IPS DF 6.9 (cell line): Measurements from ENCODE around the gene PDE11A.

ENCODE experiments used
- DNase-seq: peaks from one replicate; pipeline ENCODE4 v3.0.0-alpha.2; 2013; ENCODE audit warnings: low read depth, low spot score
- H3K27ac ChIP-seq: one replicate; pipeline ENCODE4 v1.5.1; 2013; ENCODE audit warnings: low read length, control low read depth
- H3K27me3 ChIP-seq: 2 replicates; pipeline ENCODE4 v1.6.1; 2013; ENCODE audit warnings: mild to moderate bottlenecking, low read length; ENCODE audit not compliant: control insufficient read depth, insufficient read depth
- H3K36me3 ChIP-seq: 2 replicates; pipeline ENCODE4 v1.6.1; 2013; ENCODE audit warnings: low read length; ENCODE audit not compliant: control insufficient read depth, insufficient read depth
- H3K4me1 ChIP-seq: 2 replicates; pipeline ENCODE4 v1.6.1; 2013; ENCODE audit warnings: low read length; ENCODE audit not compliant: control insufficient read depth, insufficient read depth
- H3K4me3 ChIP-seq: 2 replicates; pipeline ENCODE4 v1.5.1; 2013; ENCODE audit warnings: mild to moderate bottlenecking, low read length
- H3K9me3 ChIP-seq: 2 replicates; pipeline ENCODE4 v1.6.1; 2013; ENCODE audit warnings: low read length, inconsistent platforms; ENCODE audit not compliant: control insufficient read depth, insufficient read depth
- WGBS: extraction: QIAGEN DNeasy Blood & Tissue Kit; methylation state at CpG from one replicate; pipeline ENCODE4 v1.1.7; 2013; ENCODE audit warnings: mixed read lengths, missing lambda C conversion rate; ENCODE audit not compliant: insufficient read length, insufficient coverage; 5-methylcytosine and 5-hydroxymethylcytosine counted together

The PDE11A gene

DNA sequence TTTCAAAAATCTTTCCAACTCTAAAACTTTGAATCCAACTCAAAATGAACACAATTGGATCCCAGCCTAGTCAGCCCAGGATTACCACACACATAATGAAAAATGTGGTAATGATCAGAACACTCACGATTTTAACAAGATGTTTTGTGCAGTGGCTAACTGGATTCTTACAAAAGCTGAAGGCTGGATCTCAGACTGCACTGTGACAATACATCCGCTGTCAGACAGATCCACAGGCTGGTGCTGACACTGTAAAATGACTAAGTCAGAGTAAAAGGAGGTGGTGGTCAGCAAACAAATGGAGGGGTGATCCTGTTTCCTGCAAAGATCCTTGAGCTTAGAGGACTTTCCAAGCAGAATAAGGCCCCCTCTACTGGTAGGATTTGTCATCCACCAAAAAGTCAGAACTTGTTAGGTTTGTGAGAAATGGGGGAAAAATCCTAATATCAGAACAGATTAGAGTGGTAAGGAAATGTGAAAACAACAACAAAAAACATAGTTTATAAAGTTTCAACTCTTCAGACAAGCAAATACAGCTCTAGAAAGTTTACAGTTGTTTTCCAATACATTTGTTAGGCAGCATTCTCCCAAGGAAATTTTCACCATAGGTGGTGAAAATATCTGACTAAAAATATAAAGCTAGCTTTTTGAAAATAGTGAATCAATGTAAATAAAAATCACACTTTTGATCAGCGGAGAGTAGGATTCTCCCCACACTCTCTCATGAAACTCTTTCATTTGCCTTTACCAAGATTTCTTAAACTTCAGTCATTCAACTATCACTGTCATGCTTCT lies 468.1 kb downstream of the PDE11A start:
- Histone ChIP-seq H3K36me3 (no peaks in the 10 kb centered on the region), H3K4me1 (no peaks in the 10 kb centered on the region; the same call in 1 of the 2 replicates), H3K9me3 (no peaks in the 10 kb centered on the region), H3K27me3 (no peaks in the 10 kb centered on the region), H3K27ac (no peak overlapping the region), H3K4me3 (no peak overlapping the region)
- peak; percentile 45 for DNase-seq
- WGBS: no CpG with 5 or more reads among the region's 3 CpGs

DNA sequence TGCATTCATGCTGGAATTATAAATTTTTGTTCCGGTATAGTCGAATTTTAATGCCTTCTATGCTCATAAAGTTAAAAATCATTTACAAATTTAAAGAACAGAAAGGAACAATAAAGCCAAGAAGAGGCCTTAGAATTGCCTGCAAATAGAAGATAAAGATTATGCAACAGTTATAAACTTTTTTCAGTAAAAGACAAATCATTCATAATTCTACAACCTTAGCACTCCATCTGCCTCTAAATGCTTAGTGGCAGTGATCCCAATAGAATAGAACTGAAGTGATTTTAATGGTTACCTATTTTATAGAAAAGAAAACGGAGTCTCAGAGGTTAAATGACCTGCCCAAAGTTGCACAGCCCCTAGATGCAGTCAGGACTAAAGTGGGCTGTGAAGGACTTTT lies 468.8 kb downstream of the PDE11A start:
- Histone ChIP-seq H3K4me3 (no peak overlapping the region), H3K27ac (no peak overlapping the region), H3K36me3 (no peaks in the 10 kb centered on the region), H3K4me1 (no peaks in the 10 kb centered on the region; the same call in 1 of the 2 replicates), H3K27me3 (no peaks in the 10 kb centered on the region), H3K9me3 (no peaks in the 10 kb centered on the region)
- WGBS: no CpG with 5 or more reads among the region's 3 CpGs
- no peak for DNase-seq

DNA sequence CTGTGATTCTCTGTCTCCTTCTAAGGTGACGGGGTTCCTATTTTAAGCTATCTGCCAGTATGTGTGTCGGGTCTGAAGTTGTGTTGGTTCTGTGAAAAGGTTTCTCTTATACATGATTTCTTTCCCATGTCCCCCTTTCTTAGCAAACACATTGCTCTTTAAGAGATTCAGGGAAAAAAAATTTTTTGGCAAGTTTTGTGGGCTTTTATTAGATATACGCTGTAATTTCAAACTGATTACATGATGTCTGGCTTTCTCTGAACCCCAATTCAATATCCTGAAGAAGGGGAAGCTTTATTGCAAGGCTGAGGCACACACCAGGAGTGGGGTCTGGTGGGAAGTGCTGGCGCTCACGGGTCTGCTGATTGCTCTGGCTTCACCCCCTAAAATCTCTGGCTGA lies 469.4 kb downstream of the PDE11A start:
- H3K27ac ChIP-seq: no peak overlapping the region
- WGBS: no CpG with 5 or more reads among the region's 5 CpGs

DNA sequence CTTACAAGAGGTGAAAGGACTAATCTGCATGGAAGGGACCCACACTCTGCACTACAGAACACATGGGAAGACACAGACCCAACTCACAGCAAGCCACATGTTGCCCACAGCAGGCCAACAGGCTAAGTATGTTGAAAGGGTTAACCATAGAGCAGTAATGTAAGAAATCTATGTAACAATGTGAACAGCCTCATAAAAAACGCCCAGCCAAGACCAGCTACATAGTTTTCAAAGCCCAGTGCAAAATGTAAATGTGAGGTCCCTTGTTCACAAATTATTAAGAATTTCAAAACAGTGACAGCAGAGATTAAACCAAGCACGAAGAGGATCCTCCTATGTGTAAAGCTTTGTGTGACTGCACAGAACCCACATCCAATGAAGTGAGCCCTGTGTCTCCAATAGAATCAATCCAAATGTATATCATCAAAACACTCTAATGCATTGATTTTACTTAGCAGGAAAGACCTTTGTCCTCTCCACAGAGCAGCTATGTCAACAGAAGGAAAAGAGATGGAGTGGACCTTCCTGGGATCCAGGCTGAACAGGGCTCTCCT lies 469.9 kb downstream of the PDE11A start:
- no peak for DNase-seq
- Histone ChIP-seq H3K27ac (no peak overlapping the region), H3K27me3 (no peaks in the 10 kb centered on the region), H3K4me1 (no peaks in the 10 kb centered on the region; the same call in 1 of the 2 replicates), H3K4me3 (no peak overlapping the region), H3K9me3 (no peaks in the 10 kb centered on the region), H3K36me3 (no peaks in the 10 kb centered on the region)
- no CpG with 5 or more reads among the region's 2 CpGs for WGBS

More for the DNA sequence above, 469.4 kb downstream of the PDE11A start:
- H3K27me3 ChIP-seq: no peaks in the 10 kb centered on the region
- DNase-seq: no peak
- no peaks in the 10 kb centered on the region for H3K36me3 ChIP-seq
- H3K4me3 ChIP-seq: no peak overlapping the region
- H3K4me1 ChIP-seq: no peaks in the 10 kb centered on the region; the same call in 1 of the 2 replicates
- H3K9me3 ChIP-seq: no peaks in the 10 kb centered on the region

DNA sequence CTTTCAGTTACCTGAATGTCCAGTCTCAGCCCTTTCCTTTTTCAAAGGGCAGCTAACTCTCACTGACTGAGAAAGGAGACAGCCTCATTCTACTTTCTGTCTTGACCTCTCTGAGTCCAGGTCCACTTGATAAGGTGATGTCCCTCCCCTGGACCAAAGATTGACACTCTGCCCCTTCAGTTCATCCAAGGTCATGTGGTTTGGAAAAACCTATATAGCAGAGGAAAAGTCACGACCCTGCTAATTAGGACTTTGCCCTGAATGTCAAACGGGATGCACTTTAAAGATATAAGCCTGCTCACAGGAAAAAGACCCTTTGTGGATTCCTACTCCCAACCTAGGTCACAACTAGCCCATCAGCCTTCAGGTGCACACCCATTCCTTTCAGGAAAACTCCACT lies 471.7 kb downstream of the PDE11A start:
- no peaks in the 10 kb centered on the region for H3K9me3 ChIP-seq
- no peak overlapping the region for H3K27ac ChIP-seq
- DNase-seq: no peak
- no peaks in the 10 kb centered on the region for H3K4me1 ChIP-seq
- H3K36me3 ChIP-seq: no peaks in the 10 kb centered on the region
- no CpG with 5 or more reads among the region's 2 CpGs for WGBS
- H3K27me3 ChIP-seq: no peaks in the 10 kb centered on the region
- no peak overlapping the region for H3K4me3 ChIP-seq

DNA sequence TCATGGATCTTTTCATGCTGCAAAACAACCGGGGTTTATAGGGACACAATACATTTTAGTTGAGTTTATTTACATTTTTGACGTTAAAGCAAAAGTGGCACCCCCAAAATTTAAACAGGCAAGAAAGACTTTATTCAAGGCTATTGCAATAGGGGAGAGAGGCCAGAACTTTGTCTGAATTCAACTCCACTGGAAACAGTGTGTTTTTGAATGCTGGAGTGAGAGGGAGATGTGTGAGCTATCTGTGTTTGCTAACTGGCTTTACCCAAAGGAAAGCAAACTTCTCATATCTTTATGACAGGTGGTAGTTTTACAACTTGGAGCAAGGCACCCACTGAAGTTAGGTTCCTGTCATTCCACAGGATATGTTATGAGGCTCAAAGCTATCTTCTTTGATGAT lies 472.6 kb downstream of the PDE11A start:
- no peaks in the 10 kb centered on the region for H3K27me3 ChIP-seq
- no peak for DNase-seq
- H3K36me3 ChIP-seq: no peaks in the 10 kb centered on the region
- no peak overlapping the region for H3K4me3 ChIP-seq
- H3K4me1 ChIP-seq: no peaks in the 10 kb centered on the region
- H3K27ac ChIP-seq: no peak overlapping the region
- H3K9me3 ChIP-seq: no peaks in the 10 kb centered on the region
- no CpG with 5 or more reads among the region's 2 CpGs for WGBS

DNA sequence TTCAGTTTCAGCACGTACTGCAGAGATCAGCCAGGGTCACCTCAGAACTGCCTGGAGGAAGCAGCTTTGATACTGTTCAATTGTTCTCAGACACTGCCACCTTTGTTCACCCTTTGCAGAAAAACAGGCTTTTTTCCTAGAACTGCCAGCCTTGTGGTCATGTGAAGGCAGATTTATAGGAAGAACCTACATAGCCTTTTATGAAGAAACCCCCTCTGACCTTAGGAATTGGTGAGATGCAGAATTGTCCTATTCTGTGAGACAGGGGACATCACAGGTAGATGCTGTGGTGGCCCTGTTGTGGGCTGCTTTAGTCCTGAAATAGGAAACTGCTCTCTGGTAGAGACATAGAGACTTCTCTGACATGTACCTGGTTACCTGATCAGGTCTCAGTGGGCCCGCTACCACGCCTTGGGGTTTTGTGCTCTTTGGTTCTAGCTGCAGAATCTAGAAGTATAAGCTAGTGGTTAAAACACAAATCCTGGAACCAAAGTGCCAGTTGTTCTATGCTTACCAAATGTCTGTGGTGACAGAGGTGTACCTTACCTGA lies 473.4 kb downstream of the PDE11A start:
- H3K27ac ChIP-seq: no peak overlapping the region
- no peaks in the 10 kb centered on the region for H3K36me3 ChIP-seq
- no peak overlapping the region for H3K4me3 ChIP-seq
- DNase-seq: no peak
- no CpG with 5 or more reads among the region's 3 CpGs for WGBS
- no peaks in the 10 kb centered on the region for H3K27me3 ChIP-seq
- no peaks in the 10 kb centered on the region for H3K4me1 ChIP-seq
- no peaks in the 10 kb centered on the region for H3K9me3 ChIP-seq

DNA sequence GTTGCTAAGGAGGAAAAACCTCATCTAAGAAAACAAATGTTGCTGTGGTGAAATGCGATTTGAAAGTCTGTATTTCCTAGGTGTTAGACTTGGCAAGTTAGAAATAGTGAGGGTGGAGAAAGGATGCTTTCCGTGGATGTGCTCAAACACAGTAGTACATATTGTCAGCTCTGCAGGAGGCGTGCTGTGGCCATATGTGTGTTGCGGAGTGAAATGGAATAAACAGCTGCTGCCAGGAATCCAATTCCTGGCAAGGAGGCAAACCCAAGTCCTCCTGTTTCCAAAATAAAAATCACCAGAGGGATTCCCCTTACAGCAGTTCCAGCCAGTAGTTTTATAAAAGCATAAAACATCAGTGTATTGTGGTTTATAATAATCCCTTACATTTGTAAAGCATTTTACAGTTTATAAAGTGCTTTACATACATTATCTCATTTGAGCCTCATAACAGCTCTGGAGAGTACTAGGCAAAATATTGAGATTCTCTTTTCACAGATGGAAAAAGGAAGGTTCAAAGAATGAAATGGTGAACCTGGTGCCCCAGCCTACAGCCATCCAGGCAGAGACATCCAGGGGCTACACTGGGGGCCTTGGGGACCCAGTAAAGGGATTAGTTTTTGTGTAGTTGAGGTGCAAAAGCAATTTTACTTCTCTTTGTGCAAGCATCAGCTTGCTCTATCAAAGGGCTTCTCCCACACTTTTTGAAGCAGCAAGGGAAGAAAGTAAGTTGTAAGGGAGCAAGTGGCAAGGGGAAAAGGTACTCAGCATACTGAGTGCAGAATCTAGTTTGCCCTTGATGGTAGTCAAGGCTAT lies 474.0 kb downstream of the PDE11A start:
- Histone ChIP-seq H3K4me3 (no peak overlapping the region), H3K4me1 (no peaks in the 10 kb centered on the region), H3K27me3 (no peaks in the 10 kb centered on the region), H3K9me3 (no peaks in the 10 kb centered on the region), H3K27ac (no peak overlapping the region), H3K36me3 (no peaks in the 10 kb centered on the region)
- no CpG with 5 or more reads among the region's 4 CpGs for WGBS
- DNase-seq: no peak

DNA sequence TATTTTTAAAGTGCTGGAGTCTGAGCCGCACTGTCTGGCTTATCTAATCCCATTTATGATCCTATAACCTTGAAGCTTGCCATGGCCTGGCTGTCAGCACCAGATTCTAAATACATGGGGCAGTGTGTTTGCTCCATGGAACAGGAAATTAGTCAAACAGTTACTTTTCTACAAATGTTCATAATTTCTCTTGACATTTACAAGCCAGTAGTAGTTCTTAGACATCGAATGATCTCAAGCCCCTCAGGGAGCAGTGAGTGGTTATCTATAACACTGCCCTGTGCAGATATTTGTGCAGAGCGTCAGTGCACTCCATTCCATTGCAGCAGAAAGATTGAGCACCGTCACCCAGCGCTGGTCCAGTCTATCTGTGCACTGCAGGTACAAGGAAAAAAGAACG lies 474.8 kb downstream of the PDE11A start:
- Histone ChIP-seq H3K4me1 (0 out of 2 replicates have a peak, but pooled peaks cover 1% of the 10 kb centered on the region), H3K9me3 (no peaks in the 10 kb centered on the region), H3K27ac (no peak overlapping the region), H3K36me3 (no peaks in the 10 kb centered on the region), H3K4me3 (no peak overlapping the region), H3K27me3 (no peaks in the 10 kb centered on the region)
- no CpG with 5 or more reads among the region's 6 CpGs for WGBS
- no peak for DNase-seq

DNA sequence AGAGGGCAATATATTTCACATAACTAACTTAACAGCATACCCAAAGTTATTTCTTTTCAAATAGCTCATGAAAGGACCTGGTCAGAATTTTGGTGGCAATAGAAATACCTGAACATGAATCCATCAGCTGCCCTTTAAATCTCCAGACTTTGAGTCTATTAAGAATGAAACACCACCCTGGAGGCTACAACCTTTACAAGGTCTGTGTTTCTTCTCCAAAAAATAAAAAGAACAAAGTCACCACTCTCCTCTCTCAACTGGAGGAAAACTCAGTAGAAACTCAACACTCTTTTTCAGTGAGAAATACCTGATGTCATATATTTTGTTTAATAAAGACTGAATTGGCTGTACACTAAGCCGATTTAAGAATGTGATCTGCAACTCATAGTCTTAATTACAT lies 475.7 kb downstream of the PDE11A start:
- no peak overlapping the region for H3K4me3 ChIP-seq
- no peaks in the 10 kb centered on the region for H3K27me3 ChIP-seq
- no peak overlapping the region for H3K27ac ChIP-seq
- H3K36me3 ChIP-seq: no peaks in the 10 kb centered on the region
- 0 out of 2 replicates have a peak, but pooled peaks cover 1% of the 10 kb centered on the region for H3K4me1 ChIP-seq
- DNase-seq: no peak
- no peaks in the 10 kb centered on the region for H3K9me3 ChIP-seq
- no CpG with 5 or more reads among the region's 1 CpG for WGBS
